Effector memory CD8-positive, alpha-beta T cell (primary cell): ENCODE measurements around the gene CDCA7L.
"Not testable (repeated sequence)": the region's sequence is repeated elsewhere in the genome, so short reads cannot be mapped to it uniquely, and the experiment has no call there.

ENCODE experiments used
- ATAC-seq: fragments of 150-1000 bp; cut with Tn5 transposase; replicated peaks from 2 replicates; pipeline ENCODE4 v1.10.0; 2021; ENCODE audit warnings: mild to moderate bottlenecking, moderate library complexity
- DNase-seq, 3 experiments: peaks; one replicate each; pipeline ENCODE4 v3.0.0; 2021
- H3K27ac Mint-ChIP-seq, 2 donors: one replicate each; pipeline ENCODE4 v1.8.0; 2022; ENCODE audit warnings: mild to moderate bottlenecking in 2 of 2, mixed read lengths in 2 of 2, moderate library complexity in 2 of 2
- H3K27me3 Mint-ChIP-seq, 2 donors: one replicate each; pipeline ENCODE4 v1.8.0; 2022; ENCODE audit warnings: mixed read lengths in 2 of 2
- H3K36me3 Mint-ChIP-seq: one replicate; pipeline ENCODE4 v1.8.0; 2022; ENCODE audit warnings: mild to moderate bottlenecking, moderate library complexity, mixed read lengths; ENCODE audit not compliant: insufficient read depth
- H3K4me1 Mint-ChIP-seq, 2 donors: one replicate each; pipeline ENCODE4 v1.8.0; 2022; ENCODE audit warnings: low read depth in 2 of 2, mixed read lengths in 2 of 2
- H3K4me3 Mint-ChIP-seq, 2 donors: one replicate each; pipeline ENCODE4 v1.8.0; 2022; ENCODE audit warnings: mild to moderate bottlenecking in 2 of 2, mixed read lengths in 2 of 2, moderate library complexity in 2 of 2
- H3K9me3 Mint-ChIP-seq, 2 donors: one replicate each; pipeline ENCODE4 v1.8.0; 2022; ENCODE audit warnings: mixed read lengths in 2 of 2

The CDCA7L gene

GRCh38 chr7:21939136-21939857, 6.4 kb downstream of the CDCA7L start:
- H3K27me3 Mint-ChIP-seq: peaks cover 0 to 9% of the 10 kb centered on the region in 2 donors
- H3K9me3 Mint-ChIP-seq: no peaks in the 10 kb centered on the region
- H3K4me3 Mint-ChIP-seq: no peak overlapping the region
- peak overlapping the region in 1 of 2 donors; percentile 5 for H3K27ac Mint-ChIP-seq
- ATAC-seq (peak; percentile 37), DNase-seq (no peak)
- no peaks in the 10 kb centered on the region for H3K36me3 Mint-ChIP-seq
- no peaks in the 10 kb centered on the region for H3K4me1 Mint-ChIP-seq

GRCh38 chr7:21938463-21938862, 7.2 kb downstream of the CDCA7L start:
- H3K4me3 Mint-ChIP-seq: no peak overlapping the region
- peaks cover 0 to 8% of the 10 kb centered on the region in 2 donors for H3K27me3 Mint-ChIP-seq
- no peaks in the 10 kb centered on the region for H3K9me3 Mint-ChIP-seq
- H3K4me1 Mint-ChIP-seq: no peaks in the 10 kb centered on the region
- DNase-seq (no peak), ATAC-seq (no peak)
- no peak overlapping the region for H3K27ac Mint-ChIP-seq
- no peaks in the 10 kb centered on the region for H3K36me3 Mint-ChIP-seq

- DNase-seq: no peak
- H3K27ac Mint-ChIP-seq: no peak overlapping the region
- no peaks in the 10 kb centered on the region for H3K4me1 Mint-ChIP-seq
- no peak overlapping the region for H3K4me3 Mint-ChIP-seq
- peaks cover 4 to 5% of the 10 kb centered on the region in 2 donors for H3K27me3 Mint-ChIP-seq
- H3K36me3 Mint-ChIP-seq: no peaks in the 10 kb centered on the region
- ATAC-seq: no peak
- peaks cover 0 to 4% of the 10 kb centered on the region in 2 donors for H3K9me3 Mint-ChIP-seq
These were observed 10.9 kb downstream of the CDCA7L start for GRCh38 chr7:21934808-21935207.

- H3K4me3 Mint-ChIP-seq, DNase-seq, H3K27ac Mint-ChIP-seq, H3K4me1 Mint-ChIP-seq, ATAC-seq, H3K9me3 Mint-ChIP-seq, H3K36me3 Mint-ChIP-seq: not testable (repeated sequence)
- H3K27me3 Mint-ChIP-seq: peaks cover 12 to 14% of the 10 kb centered on the region in 2 donors
These were observed 12.4 kb downstream of the CDCA7L start for GRCh38 chr7:21933293-21933692.

- no peaks in the 10 kb centered on the region for H3K4me1 Mint-ChIP-seq
- no peaks in the 10 kb centered on the region for H3K36me3 Mint-ChIP-seq
- H3K9me3 Mint-ChIP-seq: peaks cover 0 to 4% of the 10 kb centered on the region in 2 donors
- peaks cover 20 to 28% of the 10 kb centered on the region in 2 donors for H3K27me3 Mint-ChIP-seq
- H3K27ac Mint-ChIP-seq: no peak overlapping the region
- DNase-seq (no peak), ATAC-seq (no peak)
- H3K4me3 Mint-ChIP-seq: no peak overlapping the region
These were observed 18.0 kb downstream of the CDCA7L start for GRCh38 chr7:21927693-21928092.

GRCh38 chr7:21926448-21926847, 19.3 kb downstream of the CDCA7L start:
- DNase-seq (no peak), ATAC-seq (no peak)
- Mint-ChIP-seq H3K9me3 (peaks cover 0 to 4% of the 10 kb centered on the region in 2 donors), H3K36me3 (no peaks in the 10 kb centered on the region), H3K4me3 (no peak overlapping the region), H3K4me1 (no peaks in the 10 kb centered on the region), H3K27ac (no peak overlapping the region), H3K27me3 (peaks cover 20 to 32% of the 10 kb centered on the region in 2 donors)

GRCh38 chr7:21923658-21924057, 22.0 kb downstream of the CDCA7L start:
- H3K4me3 Mint-ChIP-seq: no peak overlapping the region
- no peak overlapping the region for H3K27ac Mint-ChIP-seq
- H3K36me3 Mint-ChIP-seq: no peaks in the 10 kb centered on the region
- peaks cover 11 to 26% of the 10 kb centered on the region in 2 donors for H3K27me3 Mint-ChIP-seq
- no peaks in the 10 kb centered on the region for H3K9me3 Mint-ChIP-seq
- H3K4me1 Mint-ChIP-seq: no peaks in the 10 kb centered on the region
- no peak for DNase-seq
- no peak for ATAC-seq

- ATAC-seq (no peak), DNase-seq (no peak)
- Mint-ChIP-seq H3K36me3 (no peaks in the 10 kb centered on the region), H3K4me3 (no peak overlapping the region), H3K9me3 (no peaks in the 10 kb centered on the region), H3K4me1 (no peaks in the 10 kb centered on the region), H3K27me3 (peaks cover 5 to 27% of the 10 kb centered on the region in 2 donors), H3K27ac (no peak overlapping the region)
These were observed 23.1 kb downstream of the CDCA7L start for GRCh38 chr7:21922605-21923004.

- Mint-ChIP-seq H3K4me3 (no peak overlapping the region), H3K27ac (no peak overlapping the region), H3K36me3 (no peaks in the 10 kb centered on the region), H3K27me3 (peaks cover 5 to 20% of the 10 kb centered on the region in 2 donors), H3K9me3 (no peaks in the 10 kb centered on the region), H3K4me1 (no peaks in the 10 kb centered on the region)
- DNase-seq: no peak
- no peak for ATAC-seq
These were observed 24.8 kb downstream of the CDCA7L start for GRCh38 chr7:21920936-21921335.

GRCh38 chr7:21918216-21918615, 27.5 kb downstream of the CDCA7L start:
- ATAC-seq (no peak), DNase-seq (no peak)
- no peak overlapping the region for H3K4me3 Mint-ChIP-seq
- H3K27ac Mint-ChIP-seq: no peak overlapping the region
- peaks cover 0 to 25% of the 10 kb centered on the region in 2 donors for H3K27me3 Mint-ChIP-seq
- no peaks in the 10 kb centered on the region for H3K4me1 Mint-ChIP-seq
- H3K9me3 Mint-ChIP-seq: no peaks in the 10 kb centered on the region
- no peaks in the 10 kb centered on the region for H3K36me3 Mint-ChIP-seq

GRCh38 chr7:21916629-21917028, 29.1 kb downstream of the CDCA7L start:
- ATAC-seq (no peak), DNase-seq (no peak)
- Mint-ChIP-seq H3K4me1 (no peaks in the 10 kb centered on the region), H3K4me3 (no peak overlapping the region), H3K27me3 (peaks cover 0 to 17% of the 10 kb centered on the region in 2 donors), H3K36me3 (no peaks in the 10 kb centered on the region), H3K9me3 (no peaks in the 10 kb centered on the region), H3K27ac (no peak overlapping the region)

- Mint-ChIP-seq H3K4me1 (no peaks in the 10 kb centered on the region), H3K36me3 (no peaks in the 10 kb centered on the region), H3K27me3 (peaks cover 0 to 13% of the 10 kb centered on the region in 2 donors), H3K27ac (no peak overlapping the region), H3K4me3 (no peak overlapping the region), H3K9me3 (no peaks in the 10 kb centered on the region)
- ATAC-seq: no peak
- no peak for DNase-seq
These were observed 29.5 kb downstream of the CDCA7L start for GRCh38 chr7:21916176-21916575.

- no peaks in the 10 kb centered on the region for H3K36me3 Mint-ChIP-seq
- H3K27me3 Mint-ChIP-seq: peaks cover 0 to 11% of the 10 kb centered on the region in 2 donors
- H3K4me3 Mint-ChIP-seq: no peak overlapping the region
- H3K9me3 Mint-ChIP-seq: no peaks in the 10 kb centered on the region
- H3K27ac Mint-ChIP-seq: no peak overlapping the region
- no peak for DNase-seq
- no peak for ATAC-seq
- no peaks in the 10 kb centered on the region for H3K4me1 Mint-ChIP-seq
These were observed 30.6 kb downstream of the CDCA7L start for GRCh38 chr7:21915140-21915539.

GRCh38 chr7:21914671-21915070, 31.0 kb downstream of the CDCA7L start:
- DNase-seq: no peak
- Mint-ChIP-seq H3K27me3 (peaks cover 0 to 11% of the 10 kb centered on the region in 2 donors), H3K9me3 (no peaks in the 10 kb centered on the region), H3K27ac (no peak overlapping the region), H3K4me1 (no peaks in the 10 kb centered on the region), H3K36me3 (no peaks in the 10 kb centered on the region), H3K4me3 (no peak overlapping the region)
- no peak for ATAC-seq
